Esophagus (tissue), 2 donors: ENCODE results near the gene FDX2. TPM values are rescaled to one million over a fixed set of nuclear protein-coding genes. Genes with fewer than 3 reads are reported as not detected.
"Not testable (repeated sequence)": the region's sequence is repeated elsewhere in the genome, so short reads cannot be mapped to it uniquely, and the experiment has no call there.

Experiments
- H3K27ac ChIP-seq, 2 donors: one replicate each; pipeline ENCODE4 v1.5.1; 2013; ENCODE audit warnings: low read depth in 2 of 2, mild to moderate bottlenecking in 2 of 2, inconsistent platforms in 1 of 2, low read length in 1 of 2, moderate library complexity in 1 of 2
- H3K27me3 ChIP-seq, 2 donors: one replicate each; pipeline ENCODE4 v1.6.1; 2013; ENCODE audit warnings: low read length in 2 of 2, control low read depth in 1 of 2, mild to moderate bottlenecking in 1 of 2; ENCODE audit not compliant: insufficient read depth in 2 of 2, control insufficient read depth in 1 of 2
- H3K36me3 ChIP-seq, 2 donors: one replicate each; pipeline ENCODE4 v1.6.1; 2013; ENCODE audit warnings: low read length in 1 of 2; ENCODE audit not compliant: control insufficient read depth in 2 of 2, insufficient read depth in 2 of 2
- H3K4me1 ChIP-seq, 2 donors: one replicate each; pipeline ENCODE4 v1.6.1; 2013; ENCODE audit warnings: low read length in 1 of 2; ENCODE audit not compliant: control insufficient read depth in 2 of 2, insufficient read depth in 2 of 2
- H3K4me3 ChIP-seq, 2 donors: one replicate each; pipeline ENCODE4 v1.5.1; 2013; ENCODE audit warnings: low read length in 2 of 2, mild to moderate bottlenecking in 2 of 2, low read depth in 1 of 2, moderate library complexity in 1 of 2
- H3K9me3 ChIP-seq, 2 donors: one replicate each; pipeline ENCODE4 v1.6.1; 2013; ENCODE audit warnings: mild to moderate bottlenecking in 2 of 2, low read depth in 1 of 2, low read length in 1 of 2, moderate library complexity in 1 of 2; ENCODE audit not compliant: control insufficient read depth in 2 of 2, insufficient read depth in 1 of 2
- WGBS, 2 donors: extraction: QIAGEN DNeasy Blood & Tissue Kit; methylation state at CpG; one replicate each; pipeline ENCODE4 v1.1.7; 2013; 5-methylcytosine and 5-hydroxymethylcytosine counted together
- polyA plus RNA-seq, 2 donors: library from polyadenylated mRNA; stranded (reverse); fragments of 200-250 nt; gene quantifications; one replicate each; pipeline ENCODE4 v1.2.3, GENCODE V29; 2013
- donor health status: healthy with polysubstance abuse.
- donor health status: Bipolar disorder and iron deficiency.

The FDX2 gene
- polyA plus RNA-seq, 2 donors = 18.3 to 18.5 TPM

DNA sequence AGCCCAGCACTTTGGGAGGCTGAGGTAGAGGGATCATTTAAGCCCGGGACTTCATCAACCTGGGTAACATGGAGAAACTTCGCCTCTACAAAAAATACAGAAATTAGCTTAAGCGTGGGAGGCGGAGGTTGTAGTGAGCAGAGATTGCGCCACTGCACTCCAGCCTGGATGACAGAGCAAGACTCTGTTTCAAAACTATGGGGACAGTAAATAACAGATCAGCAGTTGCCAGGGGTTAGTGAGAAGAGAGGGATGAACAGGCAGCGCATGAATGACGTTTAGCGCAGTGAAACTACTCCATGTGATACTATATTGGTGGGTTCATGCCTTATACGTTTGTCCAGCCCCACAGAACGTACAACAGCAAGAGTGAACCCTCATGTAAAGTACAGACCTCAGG is 30.7 kb upstream of the FDX2 start:
- H3K27ac ChIP-seq = no peak overlapping the region
- H3K27me3 ChIP-seq = no peaks in the 10 kb centered on the region
- H3K9me3 ChIP-seq = no peaks in the 10 kb centered on the region
- peaks cover 3 to 6% of the 10 kb centered on the region in 2 donors for H3K36me3 ChIP-seq
- no peaks in the 10 kb centered on the region for H3K4me1 ChIP-seq
- no peak overlapping the region for H3K4me3 ChIP-seq
- 77 to 82% methylated on average over 10 of the region's 10 CpGs for WGBS, 2 donors

- Histone ChIP-seq H3K9me3 (no peaks in the 10 kb centered on the region), H3K4me1 (no peaks in the 10 kb centered on the region), H3K27me3 (no peaks in the 10 kb centered on the region), H3K36me3 (peaks cover 0 to 2% of the 10 kb centered on the region in 2 donors), H3K27ac (no peak overlapping the region), H3K4me3 (no peak overlapping the region)
- WGBS, 2 donors = 93% methylated on average over 10 of the region's 10 CpGs
These were observed 29.0 kb upstream of the FDX2 start for GRCh38 chr19:10344780-10345179.

DNA sequence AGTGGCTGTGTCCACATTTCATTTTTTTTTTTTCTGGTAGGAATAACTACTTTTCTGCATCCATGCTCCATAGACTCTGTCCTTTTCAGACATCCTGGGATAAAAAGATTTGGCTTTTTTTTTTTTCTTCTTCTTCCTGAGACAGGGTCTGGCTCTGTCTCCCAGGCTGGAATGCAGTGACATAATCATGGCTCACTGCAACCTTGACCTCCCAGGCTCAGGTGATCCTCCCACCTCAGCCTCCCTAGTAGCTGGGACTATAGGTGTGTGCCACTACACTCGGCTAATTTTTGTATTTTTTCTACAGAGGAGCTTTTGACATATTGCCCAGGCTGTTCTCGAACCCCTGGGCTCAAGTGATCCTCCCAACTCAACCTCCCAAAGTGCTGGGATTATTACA is 27.7 kb upstream of the FDX2 start:
- 74 to 77% methylated on average over 2 of the region's 2 CpGs for WGBS, 2 donors
- no peaks in the 10 kb centered on the region for H3K9me3 ChIP-seq

DNA sequence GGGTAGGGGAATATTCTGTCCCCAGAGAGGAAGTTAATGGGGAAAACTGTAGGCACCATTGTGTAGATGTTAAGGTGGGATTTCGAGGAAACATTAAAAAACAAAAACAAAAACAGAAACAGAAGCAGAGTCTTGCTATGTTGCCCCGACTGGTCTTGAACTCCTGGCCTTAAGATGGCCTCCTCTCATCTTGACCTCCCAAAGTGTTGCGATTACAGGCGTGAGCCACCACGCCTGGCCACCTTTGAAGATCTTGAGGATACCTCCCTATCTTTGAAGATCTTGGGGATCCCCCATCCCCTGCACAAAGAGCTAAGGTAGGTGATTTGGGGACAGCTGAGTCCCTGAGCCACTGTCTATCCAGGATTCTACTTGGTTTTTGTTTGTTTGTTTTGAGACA is 24.2 kb upstream of the FDX2 start:
- Histone ChIP-seq H3K9me3 (no peaks in the 10 kb centered on the region), H3K4me1 (peaks cover 0 to 3% of the 10 kb centered on the region in 2 donors), H3K4me3 (no peak overlapping the region), H3K27ac (no peak overlapping the region), H3K27me3 (no peaks in the 10 kb centered on the region), H3K36me3 (no peaks in the 10 kb centered on the region)
- WGBS, 2 donors = 85 to 86% methylated on average over 5 of the region's 5 CpGs

More for the DNA sequence above, 27.7 kb upstream of the FDX2 start:
- peaks cover 0 to 3% of the 10 kb centered on the region in 2 donors for H3K4me1 ChIP-seq
- no peak overlapping the region for H3K4me3 ChIP-seq
- H3K36me3 ChIP-seq = no peaks in the 10 kb centered on the region
- no peaks in the 10 kb centered on the region for H3K27me3 ChIP-seq
- no peak overlapping the region for H3K27ac ChIP-seq

GRCh38 chr19:10339380-10339960 is 23.7 kb upstream of the FDX2 start, which contains the start of gene ICAM3:
ICAM3 (minus strand) TSS chr19:10339624; CDS start chr19:10339614, 10 bp downstream.
- H3K4me3 ChIP-seq = peak within 1 kb of the TSS; percentile 22 to 33
- WGBS, 2 donors = 59 to 63% methylated on average over 12 to 14 of the region's 14 CpGs
- H3K4me1 ChIP-seq = peaks cover under 1 to 3% of the 10 kb centered on the region in 2 donors
- H3K9me3 ChIP-seq = no peaks in the 10 kb centered on the region
- no peaks in the 10 kb centered on the region for H3K36me3 ChIP-seq
- H3K27me3 ChIP-seq = no peaks in the 10 kb centered on the region
- H3K27ac ChIP-seq = no peak within 1 kb of the TSS

GRCh38 chr19:10338940-10339339 is 23.1 kb upstream of the FDX2 start:
- Histone ChIP-seq H3K27me3 (no peaks in the 10 kb centered on the region), H3K9me3 (no peaks in the 10 kb centered on the region), H3K4me3 (peak overlapping the region; percentile 22 to 33), H3K4me1 (peaks cover 3 to 5% of the 10 kb centered on the region in 2 donors), H3K27ac (no peak overlapping the region), H3K36me3 (no peaks in the 10 kb centered on the region)
- 76% methylated on average over 6 of the region's 6 CpGs for WGBS, 2 donors

DNA sequence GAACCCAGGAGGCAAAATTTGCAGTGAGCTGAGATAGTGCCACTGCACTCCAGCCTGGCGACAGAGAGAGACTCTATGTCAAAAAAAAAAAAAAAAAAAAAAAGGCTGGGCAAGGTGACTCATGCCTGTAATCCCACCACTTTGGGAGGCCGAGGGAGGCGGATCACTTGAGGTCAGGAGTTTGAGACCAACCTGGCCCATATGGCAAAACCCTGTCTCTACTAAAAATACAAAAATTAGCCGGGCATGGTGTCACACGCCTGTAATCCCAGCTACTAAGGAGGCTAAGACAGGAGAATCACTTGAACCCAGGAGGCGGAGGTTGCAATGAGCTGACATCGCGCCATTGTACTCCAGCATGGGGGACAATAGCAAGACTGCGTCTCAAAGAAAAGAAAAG is 20.9 kb upstream of the FDX2 start:
- not testable (repeated sequence) for H3K27ac ChIP-seq, H3K27me3 ChIP-seq, H3K36me3 ChIP-seq, H3K9me3 ChIP-seq, H3K4me3 ChIP-seq
- peaks cover 7 to 14% of the 10 kb centered on the region in 2 donors for H3K4me1 ChIP-seq
- 88 to 91% methylated on average over 9 of the region's 9 CpGs for WGBS, 2 donors

GRCh38 chr19:10335352-10335985 is 19.7 kb upstream of the FDX2 start:
- WGBS, 2 donors = 65 to 68% methylated on average over 26 of the region's 26 CpGs
- H3K4me3 ChIP-seq = peak overlapping the region in 1 of 2 donors; percentile 78
- peaks cover 0 to under 1% of the 10 kb centered on the region in 2 donors for H3K36me3 ChIP-seq

DNA sequence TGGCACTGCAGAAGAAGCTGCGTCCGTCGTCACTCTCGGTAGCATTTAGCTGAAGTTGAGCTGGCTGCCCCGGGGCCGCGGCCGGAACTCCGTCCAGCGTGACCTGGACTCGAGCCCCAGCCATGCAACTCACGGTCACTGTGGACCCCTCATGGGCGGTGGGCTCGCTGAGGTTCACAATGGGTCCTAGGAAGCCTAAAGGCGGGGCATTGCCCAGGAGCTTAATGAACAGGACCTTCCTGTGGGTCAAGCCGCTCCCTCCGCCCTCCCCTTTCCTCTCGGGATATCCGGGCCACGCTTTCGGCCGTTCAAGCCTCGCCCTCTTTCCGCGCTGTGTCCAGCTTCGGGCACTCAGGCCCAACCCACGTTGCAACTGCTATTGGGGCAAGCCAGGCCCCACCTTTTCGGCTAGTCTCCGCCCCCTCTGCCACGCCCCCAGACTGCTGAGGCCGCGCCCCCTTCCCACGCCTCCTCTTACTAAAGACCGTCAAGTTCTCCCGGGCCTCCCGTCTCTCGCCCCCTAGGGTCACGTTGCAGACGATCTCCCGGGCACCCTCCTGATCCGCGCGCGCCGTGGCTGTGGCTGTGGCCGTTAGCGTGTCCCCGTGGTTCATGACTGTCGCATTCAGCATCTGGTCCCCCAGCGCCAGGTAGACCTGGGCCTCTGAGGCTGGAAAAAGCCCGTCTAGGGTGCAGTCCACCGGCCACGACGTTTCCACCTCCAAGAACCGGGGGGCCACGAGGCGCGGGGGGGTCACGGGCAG is 19.0 kb upstream of the FDX2 start:
- WGBS, 2 donors = 16% methylated on average over 59 of the region's 59 CpGs
- Histone ChIP-seq H3K4me1 (peaks cover 7 to 14% of the 10 kb centered on the region in 2 donors), H3K4me3 (peak overlapping the region; percentile 78 to 95), H3K27me3 (no peaks in the 10 kb centered on the region), H3K9me3 (no peaks in the 10 kb centered on the region), H3K27ac (peak overlapping the region; percentile 79 to 92), H3K36me3 (peaks cover 0 to 5% of the 10 kb centered on the region in 2 donors)

More at GRCh38 chr19:10335352-10335985, 19.7 kb upstream of the FDX2 start:
- no peaks in the 10 kb centered on the region for H3K27me3 ChIP-seq
- no peaks in the 10 kb centered on the region for H3K9me3 ChIP-seq
- H3K27ac ChIP-seq = no peak overlapping the region
- H3K4me1 ChIP-seq = peaks cover 7 to 14% of the 10 kb centered on the region in 2 donors
